ENCODE data around the gene LILRA1.
"Not testable (repeated sequence)": the region's sequence is repeated elsewhere in the genome, so short reads cannot be mapped to it uniquely, and the experiment has no call there.

LILRA1 gene

GRCh38 chr19:54616821-54617560 is 23.6 kb downstream of the LILRA1 start:
- DNase-seq, result no peak
- in situ Hi-C loops (cut with MboI; ENCODE audit: low pct_unique_long_range_greater_than_20kb, low sequenced_read_pairs), result no loop called here

- no peak for DNase-seq
- in situ Hi-C loops (cut with MboI; ENCODE audit: low pct_unique_long_range_greater_than_20kb, low sequenced_read_pairs), result no loop called here
These were observed 27.0 kb downstream of the LILRA1 start for GRCh38 chr19:54620464-54620863.

- in situ Hi-C loops (cut with MboI; ENCODE audit: low pct_unique_long_range_greater_than_20kb, low sequenced_read_pairs), result no loop called here
- no peak for DNase-seq
These were observed 29.0 kb downstream of the LILRA1 start for GRCh38 chr19:54622431-54622830.

GRCh38 chr19:54624234-54624633 is 30.8 kb downstream of the LILRA1 start:
- in situ Hi-C loops (cut with MboI; ENCODE audit: low pct_unique_long_range_greater_than_20kb, low sequenced_read_pairs); DNase-seq: not testable (repeated sequence)

- DNase-seq; in situ Hi-C loops (cut with MboI; ENCODE audit: low pct_unique_long_range_greater_than_20kb, low sequenced_read_pairs): not testable (repeated sequence)
These were observed 31.7 kb downstream of the LILRA1 start for GRCh38 chr19:54624934-54625730.

GRCh38 chr19:54626757-54627156 is 33.3 kb downstream of the LILRA1 start:
- in situ Hi-C loops (cut with MboI; ENCODE audit: low pct_unique_long_range_greater_than_20kb, low sequenced_read_pairs), result no loop called here
- DNase-seq, result no peak

GRCh38 chr19:54627912-54628311 is 34.5 kb downstream of the LILRA1 start:
- in situ Hi-C loops (cut with MboI; ENCODE audit: low pct_unique_long_range_greater_than_20kb, low sequenced_read_pairs), result not testable (repeated sequence)

GRCh38 chr19:54630262-54630661 is 36.8 kb downstream of the LILRA1 start, which contains the start of gene LILRB1:
LILRB1 (plus strand) TSS chr19:54630484; CDS start chr19:54631074, 590 bp downstream.
- DNase-seq, result peak; percentile 83
- in situ Hi-C loops (cut with MboI; ENCODE audit: low pct_unique_long_range_greater_than_20kb, low sequenced_read_pairs), result not testable (repeated sequence)

More at GRCh38 chr19:54627912-54628311, 34.5 kb downstream of the LILRA1 start:
- DNase-seq, result not testable (repeated sequence)

- no peak for DNase-seq
- in situ Hi-C loops (cut with MboI; ENCODE audit: low pct_unique_long_range_greater_than_20kb, low sequenced_read_pairs), result no loop called here
These were observed 37.4 kb downstream of the LILRA1 start for GRCh38 chr19:54630782-54631181.

- in situ Hi-C loops (cut with MboI; ENCODE audit: low pct_unique_long_range_greater_than_20kb, low sequenced_read_pairs); DNase-seq: not testable (repeated sequence)
These were observed 38.3 kb downstream of the LILRA1 start for GRCh38 chr19:54631489-54632337.

- in situ Hi-C loops (cut with MboI; ENCODE audit: low pct_unique_long_range_greater_than_20kb, low sequenced_read_pairs); DNase-seq: not testable (repeated sequence)
These were observed 39.1 kb downstream of the LILRA1 start for GRCh38 chr19:54632517-54632916.

GRCh38 chr19:54633401-54633800 is 40.0 kb downstream of the LILRA1 start:
- DNase-seq, result no peak
- in situ Hi-C loops (cut with MboI; ENCODE audit: low pct_unique_long_range_greater_than_20kb, low sequenced_read_pairs), result no loop called here

GRCh38 chr19:54636081-54636480 is 42.6 kb downstream of the LILRA1 start:
- in situ Hi-C loops (cut with MboI; ENCODE audit: low pct_unique_long_range_greater_than_20kb, low sequenced_read_pairs); DNase-seq: not testable (repeated sequence)

- in situ Hi-C loops (cut with MboI; ENCODE audit: low pct_unique_long_range_greater_than_20kb, low sequenced_read_pairs), result no loop called here
- no peak for DNase-seq
These were observed 45.3 kb downstream of the LILRA1 start for GRCh38 chr19:54638683-54639082.

- in situ Hi-C loops (cut with MboI; ENCODE audit: low pct_unique_long_range_greater_than_20kb, low sequenced_read_pairs); DNase-seq: not testable (repeated sequence)
These were observed 49.5 kb downstream of the LILRA1 start for GRCh38 chr19:54642953-54643352.

- DNase-seq; in situ Hi-C loops (cut with MboI; ENCODE audit: low pct_unique_long_range_greater_than_20kb, low sequenced_read_pairs): not testable (repeated sequence)
These were observed 50.2 kb downstream of the LILRA1 start for GRCh38 chr19:54643583-54643982.

GRCh38 chr19:54644056-54644455 is 50.6 kb downstream of the LILRA1 start:
- in situ Hi-C loops (cut with MboI; ENCODE audit: low pct_unique_long_range_greater_than_20kb, low sequenced_read_pairs), result no loop called here
- no peak for DNase-seq

- in situ Hi-C loops (cut with MboI; ENCODE audit: low pct_unique_long_range_greater_than_20kb, low sequenced_read_pairs), result no loop called here
- no peak for DNase-seq
These were observed 53.0 kb downstream of the LILRA1 start for GRCh38 chr19:54646331-54646841.

GRCh38 chr19:54648129-54648528 is 54.7 kb downstream of the LILRA1 start:
- in situ Hi-C loops (cut with MboI; ENCODE audit: low pct_unique_long_range_greater_than_20kb, low sequenced_read_pairs), result no loop called here
- DNase-seq, result no peak

All from KBM-7 (cell line).